Measurements from ENCODE around the gene SPATA31D4. TPM values are rescaled to one million over a fixed set of nuclear protein-coding genes. Genes with fewer than 3 reads are reported as not detected.

Gene SPATA31D4
- total RNA-seq, result not detected in 2 replicates

GRCh38 chr9:81928305-81928704 lies at the start of gene SPATA31D4:
SPATA31D4 (plus strand) TSS chr9:81928428; CDS start chr9:81928514, 86 bp downstream.

GRCh38 chr9:81943393-81943792 lies 15.2 kb downstream of the SPATA31D4 start, which contains the start of gene SPATA31D3:
SPATA31D3 (plus strand) TSS chr9:81943500; CDS start chr9:81943586, 86 bp downstream.

Other genes starting within 250 kb of the SPATA31D4 start
- 32.0 and 36.1 TPM in 2 replicates for gene TLE1, start 238.9 kb upstream of the SPATA31D4 start, total RNA-seq
- gene SPATA31D3, start 15.1 kb downstream of the SPATA31D4 start, total RNA-seq, result not detected in 2 replicates
- gene SPATA31D1, start 60.3 kb downstream of the SPATA31D4 start, total RNA-seq, result under 0.01 TPM in 1 of 2 replicates, not detected in the other

All from bronchial smooth muscle cell (primary cell).